HG03565 (cell line): Measurements from ENCODE around the gene TUBG2.
"Not testable (repeated sequence)": the region's sequence is repeated elsewhere in the genome, so short reads cannot be mapped to it uniquely, and the experiment has no call there.

ENCODE experiments used
- ATAC-seq: cut with Tn5 transposase; IDR thresholded peaks from one replicate; pipeline ENCODE4 v1.9.1; 2021; ENCODE audit warnings: mild to moderate bottlenecking, moderate library complexity; ENCODE audit not compliant: unreplicated experiment

Gene TUBG2

DNA sequence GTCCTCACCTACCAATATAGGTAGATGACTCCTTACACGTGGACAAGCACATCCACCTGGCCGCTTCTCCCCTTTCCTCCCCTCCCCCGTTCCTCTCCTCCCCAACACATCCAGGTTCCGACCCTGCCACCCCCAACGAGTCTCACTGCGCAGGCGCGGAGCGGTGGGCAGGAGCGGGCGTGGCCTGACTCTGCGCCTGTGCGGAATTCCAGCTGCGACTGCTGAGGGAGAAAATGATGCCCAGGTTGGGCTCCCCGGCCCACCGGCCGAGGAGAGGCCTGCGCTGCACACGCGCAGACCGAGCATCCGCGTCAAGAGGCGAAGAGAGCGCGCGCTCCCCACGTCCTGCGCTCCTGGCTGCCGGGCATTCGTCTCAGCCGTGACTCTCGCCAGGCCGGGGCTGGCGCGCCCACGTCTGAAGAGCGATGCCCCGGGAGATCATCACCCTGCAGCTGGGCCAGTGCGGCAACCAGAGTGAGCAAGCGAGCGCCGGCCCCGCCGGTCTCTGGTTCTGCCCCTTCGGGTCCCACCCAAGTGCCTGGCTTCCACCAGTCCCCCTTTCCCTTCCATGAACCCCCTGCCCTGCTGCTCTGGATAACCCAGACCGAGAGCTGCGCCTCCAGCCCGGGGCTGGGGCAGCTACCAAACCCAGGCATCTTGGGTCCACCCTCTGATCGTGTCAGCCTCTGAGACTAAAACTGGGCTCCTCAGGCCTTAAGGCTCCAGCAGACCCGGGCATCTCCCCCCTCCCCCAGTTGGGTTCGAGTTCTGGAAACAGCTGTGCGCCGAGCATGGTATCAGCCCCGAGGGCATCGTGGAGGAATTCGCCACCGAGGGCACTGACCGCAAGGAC is at the start of gene TUBG2:
TSS of gene TUBG2 (plus strand) at position 206 of the 853 bp plus-strand sequence. CDS start at position 426, 220 bp downstream.
- ATAC-seq, result peak; percentile 38

- ATAC-seq, result not testable (repeated sequence)
These were observed 49.0 kb upstream of the TUBG2 start for GRCh38 chr17:42609814-42610801.

- ATAC-seq, result no peak
These were observed 47.1 kb upstream of the TUBG2 start for GRCh38 chr17:42612013-42612412.

DNA sequence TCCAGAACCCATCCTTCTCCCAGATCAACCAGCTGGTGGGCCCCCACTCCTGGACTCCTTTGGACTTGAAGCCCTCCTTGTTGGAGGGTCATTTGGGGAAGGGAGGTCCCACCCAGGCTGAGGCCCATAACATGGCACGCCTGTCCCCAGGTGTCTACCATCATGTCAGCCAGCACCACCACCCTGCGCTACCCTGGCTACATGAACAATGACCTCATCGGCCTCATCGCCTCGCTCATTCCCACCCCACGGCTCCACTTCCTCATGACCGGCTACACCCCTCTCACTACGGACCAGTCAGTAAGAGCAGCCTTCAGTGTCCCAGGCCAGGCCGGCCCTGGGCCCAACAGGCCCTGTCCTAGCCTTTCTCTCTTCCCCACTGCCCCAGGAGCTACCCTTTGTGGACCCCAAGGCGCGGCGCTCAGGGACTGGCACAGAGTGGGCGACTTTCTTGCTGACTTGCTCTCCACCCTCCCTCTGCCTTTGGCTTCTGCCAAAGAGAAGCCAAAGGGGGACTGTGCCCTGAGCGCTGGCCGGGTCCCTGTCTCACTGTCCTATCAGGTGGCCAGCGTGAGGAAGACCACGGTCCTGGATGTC is 45.3 kb upstream of the TUBG2 start:
- no peak for ATAC-seq

GRCh38 chr17:42617956-42618431 is 41.1 kb upstream of the TUBG2 start:
- peak; percentile 10 for ATAC-seq

DNA sequence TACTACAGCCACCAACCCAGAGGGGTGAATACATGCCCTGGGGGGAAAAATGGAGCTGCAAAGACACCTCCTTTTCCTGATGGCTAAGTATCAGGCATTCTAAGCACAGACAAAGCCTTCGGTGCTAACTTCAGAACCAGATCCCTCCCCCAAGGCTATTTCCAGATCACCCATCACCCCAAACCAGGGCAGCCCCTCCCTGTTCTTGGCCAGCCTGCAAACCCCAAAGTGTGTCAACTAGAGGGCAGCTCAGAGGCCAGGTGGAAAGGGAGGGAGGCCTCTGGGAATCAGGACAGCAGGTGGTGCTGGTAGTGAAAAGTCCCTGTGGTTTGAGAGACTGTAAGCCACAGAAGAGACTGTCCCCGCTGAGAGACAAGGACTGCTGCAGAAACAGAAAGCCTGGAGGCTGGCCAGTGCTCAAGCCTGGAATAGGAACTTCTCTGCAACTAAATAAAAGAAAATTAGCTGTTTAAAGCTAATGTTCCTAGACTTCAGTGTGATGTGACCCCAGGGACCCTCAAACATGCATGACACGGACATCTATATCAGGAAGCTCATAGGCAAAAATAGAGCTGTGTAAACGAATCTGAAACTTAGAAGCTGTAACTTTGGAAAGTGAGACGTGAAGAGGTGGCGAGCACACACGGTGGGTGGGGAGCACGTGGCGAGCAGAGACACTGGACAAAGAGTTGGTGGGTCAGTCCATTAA is 40.5 kb upstream of the TUBG2 start:
- ATAC-seq, result peak; percentile 45

DNA sequence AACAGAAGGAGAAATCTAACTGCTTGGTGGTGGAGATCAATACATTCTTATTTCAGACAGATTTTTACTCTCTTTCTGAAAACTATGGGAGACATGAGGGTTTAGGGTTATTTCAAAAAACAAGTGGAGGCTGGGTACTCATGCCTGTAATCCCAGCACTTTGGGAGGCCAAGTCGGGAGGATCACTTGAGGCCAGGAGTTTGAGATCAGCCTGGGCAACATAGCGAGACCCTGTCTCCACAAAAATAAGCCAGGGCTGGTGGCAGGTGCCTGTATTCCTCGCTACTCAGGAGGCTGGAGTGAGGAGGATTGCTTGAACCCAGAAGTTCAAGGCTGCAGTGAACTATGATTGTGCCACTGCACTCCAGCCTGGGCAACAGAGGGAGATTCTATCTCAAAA is 37.1 kb upstream of the TUBG2 start:
- ATAC-seq, result not testable (repeated sequence)

GRCh38 chr17:42623271-42623670 is 35.8 kb upstream of the TUBG2 start:
- no peak for ATAC-seq

DNA sequence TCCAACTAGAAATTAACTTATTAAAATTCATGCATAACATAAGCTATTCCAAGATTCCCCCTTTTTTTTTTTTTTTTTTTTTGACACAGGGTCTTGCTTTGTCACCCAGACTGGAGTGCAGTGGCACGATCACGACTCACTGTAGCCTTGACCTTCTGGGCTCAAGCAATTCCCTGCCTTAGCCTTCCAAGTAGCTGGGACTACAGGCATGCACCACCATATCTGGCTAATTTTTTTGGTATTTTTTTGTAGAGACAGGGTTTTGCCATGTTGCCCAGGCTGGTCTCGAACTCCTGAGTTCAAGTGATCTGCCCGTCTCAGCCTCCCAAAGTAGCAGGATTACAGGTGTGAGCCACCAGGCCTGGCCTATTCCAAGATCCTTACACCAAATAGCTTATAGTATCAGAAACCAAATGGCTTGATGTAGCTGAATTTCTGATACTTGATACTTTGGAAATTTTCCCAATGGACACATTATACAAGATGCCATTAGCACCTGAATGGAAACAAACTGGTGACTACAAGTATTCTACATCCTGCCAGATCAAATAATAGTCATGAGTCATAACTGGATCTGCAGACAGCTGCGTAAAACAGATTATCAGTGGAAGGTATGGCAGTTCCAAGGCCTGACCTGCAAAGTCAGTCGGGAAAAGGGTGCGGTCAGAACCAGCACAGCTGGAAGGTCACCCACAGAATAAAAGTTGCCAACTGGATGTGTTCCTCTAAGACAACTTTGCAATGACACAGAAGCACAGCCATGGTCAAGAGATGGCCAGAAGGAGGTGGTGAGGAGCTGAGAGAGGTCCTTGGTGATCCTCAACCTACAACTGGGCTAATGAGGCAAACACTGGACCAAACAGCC is 35.1 kb upstream of the TUBG2 start:
- ATAC-seq, result no peak

DNA sequence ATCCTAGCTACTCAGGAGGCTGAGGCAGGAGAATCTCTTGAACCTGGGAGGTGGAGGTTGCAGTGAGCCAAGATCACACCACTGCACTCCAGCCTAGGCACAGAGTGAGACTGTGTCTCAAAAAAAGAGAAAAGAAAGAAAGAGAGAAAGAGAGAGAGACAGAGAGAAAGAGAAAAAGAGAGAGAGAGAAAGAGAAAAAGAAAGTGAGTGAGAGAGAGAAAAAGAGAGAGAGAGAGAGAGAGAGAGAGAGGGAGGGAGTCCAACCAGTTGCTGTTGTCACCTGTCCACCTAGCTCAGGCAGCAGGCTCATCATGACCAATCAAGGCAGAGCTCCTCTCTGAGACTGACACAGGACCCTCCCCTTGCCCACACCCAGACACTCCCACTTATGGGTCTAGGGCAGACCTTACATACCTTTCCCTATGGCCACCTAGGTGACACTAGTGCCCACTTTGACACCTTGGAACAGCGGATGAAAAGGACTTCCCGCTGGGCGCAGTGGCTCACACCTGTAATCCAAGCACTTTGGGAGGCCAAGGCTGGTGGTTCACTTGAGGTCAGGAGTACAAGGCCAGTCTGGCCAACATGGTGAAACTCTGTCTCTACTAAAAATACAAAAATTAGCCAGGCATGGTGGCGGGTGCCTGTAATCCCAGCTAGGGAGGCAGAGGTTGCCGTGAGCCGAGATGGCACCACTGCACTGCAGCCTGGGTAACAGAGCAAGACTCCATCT is 31.9 kb upstream of the TUBG2 start:
- ATAC-seq, result not testable (repeated sequence)

DNA sequence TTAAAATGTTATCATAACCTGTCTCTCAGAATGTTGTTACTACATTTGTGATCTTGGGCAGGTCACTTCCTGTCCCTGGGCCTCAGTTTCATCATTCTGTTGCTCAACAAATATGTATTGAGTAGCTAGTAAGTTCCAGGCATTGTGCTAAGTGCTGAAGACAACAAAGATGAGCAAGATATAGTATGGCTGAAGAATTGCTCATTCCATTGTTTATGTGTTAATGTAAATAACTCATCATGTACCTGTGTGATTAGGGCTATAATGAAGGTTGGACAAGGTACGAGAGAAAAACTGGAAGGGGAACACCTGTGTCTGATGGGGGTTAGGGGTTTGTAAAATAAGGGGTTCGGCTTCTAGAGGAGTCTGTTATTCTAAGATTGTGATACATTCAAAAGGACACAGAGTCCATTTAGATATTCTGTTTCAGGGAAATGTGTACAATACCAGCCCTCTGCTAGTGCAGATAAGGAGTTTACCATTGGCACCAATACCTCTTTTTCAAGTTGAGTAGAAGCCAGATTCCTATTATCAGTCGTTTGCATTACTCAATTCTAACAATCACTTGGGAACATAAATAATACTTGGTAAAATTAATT is 29.6 kb upstream of the TUBG2 start:
- no peak for ATAC-seq

DNA sequence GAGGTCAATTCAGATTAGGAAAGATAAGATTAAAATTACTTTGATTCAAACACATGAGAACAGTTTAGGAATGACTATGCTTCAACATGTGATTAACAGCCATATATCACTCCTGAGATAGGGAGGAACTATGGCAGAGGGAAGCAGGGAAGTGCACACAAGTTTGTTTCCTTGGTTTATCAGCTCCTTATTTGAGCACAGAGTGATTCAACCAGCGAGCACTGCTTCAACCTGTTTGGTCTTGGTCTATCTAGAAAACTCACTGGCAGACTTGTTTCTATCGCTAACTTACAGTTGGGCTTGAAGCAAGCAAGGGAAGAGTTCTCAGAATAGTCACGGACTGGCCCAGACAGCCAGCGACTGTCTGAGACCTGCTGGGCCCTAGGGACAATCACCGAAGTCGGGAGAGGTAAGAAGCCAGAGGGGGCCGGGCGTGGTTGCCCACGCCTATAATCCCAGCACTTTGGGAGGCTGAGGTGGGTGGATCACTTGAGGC is 26.1 kb upstream of the TUBG2 start:
- ATAC-seq, result no peak

DNA sequence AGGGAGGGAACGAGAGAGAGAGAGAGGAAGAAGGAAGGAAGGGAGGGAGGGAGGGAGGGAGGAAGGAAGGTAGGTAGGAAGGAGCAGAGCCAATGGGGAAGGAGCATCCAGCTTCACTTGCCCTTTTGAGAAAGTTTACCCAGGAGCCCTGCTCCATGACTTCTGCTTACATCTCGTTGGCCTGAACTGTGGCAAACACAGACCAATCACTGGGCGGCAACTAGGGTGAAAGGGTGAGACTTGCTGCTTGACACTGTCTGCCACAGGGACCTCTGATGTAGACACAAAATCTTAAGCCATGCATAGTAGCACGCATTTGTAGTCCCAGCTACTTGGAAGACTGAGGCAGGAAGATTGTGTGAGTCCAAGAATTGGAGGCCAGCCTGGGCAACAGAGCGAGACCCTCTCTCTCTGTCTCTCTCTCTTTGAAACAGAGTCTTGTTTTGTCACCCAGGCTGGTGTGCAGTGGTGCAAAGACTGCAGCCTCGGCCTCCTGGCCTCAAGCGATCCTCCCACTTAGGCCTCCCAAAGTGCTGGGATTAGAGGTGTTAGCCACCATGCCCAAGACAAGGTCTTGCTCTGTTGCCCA is 19.5 kb upstream of the TUBG2 start:
- ATAC-seq, result no peak

- ATAC-seq, result no peak
These were observed 19.0 kb upstream of the TUBG2 start for GRCh38 chr17:42640121-42640520.

GRCh38 chr17:42642336-42642735 is 16.7 kb upstream of the TUBG2 start:
- no peak for ATAC-seq

DNA sequence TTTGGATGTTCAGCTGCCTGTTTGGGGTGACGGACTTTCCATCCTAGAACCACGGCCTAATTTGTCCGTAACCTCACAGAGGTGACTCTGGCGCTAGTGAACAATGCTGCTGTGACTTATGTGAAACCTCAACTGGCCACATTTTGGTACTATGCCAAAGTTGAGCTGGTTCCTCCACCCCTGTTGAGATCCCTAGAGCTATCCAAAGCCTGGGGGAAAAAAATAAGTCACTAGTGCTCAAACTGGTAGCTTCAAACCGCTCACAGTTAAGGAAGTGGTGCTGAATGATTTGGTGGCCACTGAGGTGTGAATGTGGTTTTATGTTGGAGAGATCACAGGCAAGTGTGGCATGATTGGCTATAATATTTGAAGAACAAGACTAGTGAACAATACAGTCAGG is 11.3 kb upstream of the TUBG2 start:
- no peak for ATAC-seq

DNA sequence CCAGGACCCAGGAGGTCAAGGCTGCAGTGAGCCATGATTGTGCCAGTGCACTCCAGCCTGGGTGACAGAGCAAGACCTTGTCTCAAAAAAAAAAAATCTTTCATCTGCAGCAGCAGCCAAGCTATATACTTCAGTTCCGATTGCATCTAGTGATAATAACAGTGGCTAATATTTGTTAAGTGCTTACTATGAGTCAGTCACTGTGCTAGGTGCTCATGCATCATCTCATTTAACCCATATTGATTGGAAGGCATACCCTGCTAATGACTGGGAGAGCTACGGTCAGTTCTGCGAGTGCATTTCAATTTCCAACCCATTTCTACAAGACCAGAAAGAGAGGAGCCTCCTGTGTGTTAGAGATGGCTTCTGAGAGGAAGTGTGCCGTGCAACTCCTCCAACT is 7.7 kb upstream of the TUBG2 start:
- no peak for ATAC-seq
